Esophagus (tissue), 2 donors: ENCODE data around the gene SRGAP2. TPM values are rescaled to one million over a fixed set of nuclear protein-coding genes. Genes with fewer than 3 reads are reported as not detected.
A peak's percentile ranks its signal among the peaks of the same experiment; 100 is the strongest.
"Not testable (repeated sequence)": the region's sequence is repeated elsewhere in the genome, so short reads cannot be mapped to it uniquely, and the experiment has no call there.

Source experiments
- H3K27ac ChIP-seq, 2 donors: one replicate each; pipeline ENCODE4 v1.5.1; 2013; ENCODE audit warnings: low read depth in 2 of 2, mild to moderate bottlenecking in 2 of 2, inconsistent platforms in 1 of 2, low read length in 1 of 2, moderate library complexity in 1 of 2
- H3K27me3 ChIP-seq, 2 donors: one replicate each; pipeline ENCODE4 v1.6.1; 2013; ENCODE audit warnings: low read length in 2 of 2, control low read depth in 1 of 2, mild to moderate bottlenecking in 1 of 2; ENCODE audit not compliant: insufficient read depth in 2 of 2, control insufficient read depth in 1 of 2
- H3K36me3 ChIP-seq, 2 donors: one replicate each; pipeline ENCODE4 v1.6.1; 2013; ENCODE audit warnings: low read length in 1 of 2; ENCODE audit not compliant: control insufficient read depth in 2 of 2, insufficient read depth in 2 of 2
- H3K4me1 ChIP-seq, 2 donors: one replicate each; pipeline ENCODE4 v1.6.1; 2013; ENCODE audit warnings: low read length in 1 of 2; ENCODE audit not compliant: control insufficient read depth in 2 of 2, insufficient read depth in 2 of 2
- H3K4me3 ChIP-seq, 2 donors: one replicate each; pipeline ENCODE4 v1.5.1; 2013; ENCODE audit warnings: low read length in 2 of 2, mild to moderate bottlenecking in 2 of 2, low read depth in 1 of 2, moderate library complexity in 1 of 2
- H3K9me3 ChIP-seq, 2 donors: one replicate each; pipeline ENCODE4 v1.6.1; 2013; ENCODE audit warnings: mild to moderate bottlenecking in 2 of 2, low read depth in 1 of 2, low read length in 1 of 2, moderate library complexity in 1 of 2; ENCODE audit not compliant: control insufficient read depth in 2 of 2, insufficient read depth in 1 of 2
- WGBS, 2 donors: extraction: QIAGEN DNeasy Blood & Tissue Kit; methylation state at CpG; one replicate each; pipeline ENCODE4 v1.1.7; 2013; 5-methylcytosine and 5-hydroxymethylcytosine counted together
- polyA plus RNA-seq, 2 donors: library from polyadenylated mRNA; stranded (reverse); fragments of 200-250 nt; gene quantifications; one replicate each; pipeline ENCODE4 v1.2.3, GENCODE V29; 2013
- donor health status: healthy with polysubstance abuse.
- donor health status: Bipolar disorder and iron deficiency.

SRGAP2 gene
- polyA plus RNA-seq, 2 donors, result 6.6 to 9.7 TPM

GRCh38 chr1:206204871-206205270, 1.5 kb downstream of the SRGAP2 start:
- H3K36me3 ChIP-seq, H3K27me3 ChIP-seq, H3K4me1 ChIP-seq, H3K9me3 ChIP-seq: not testable (repeated sequence)
- peak overlapping the region; percentile 31 to 47 for H3K27ac ChIP-seq
- 0 to 1% methylated on average over 11 to 24 of the region's 25 CpGs for WGBS, 2 donors
- peak overlapping the region; percentile 42 to 55 for H3K4me3 ChIP-seq

GRCh38 chr1:206205569-206205968, 2.2 kb downstream of the SRGAP2 start:
- not testable (repeated sequence) for H3K27me3 ChIP-seq, H3K27ac ChIP-seq, H3K4me3 ChIP-seq, H3K4me1 ChIP-seq, H3K9me3 ChIP-seq, H3K36me3 ChIP-seq
- 1% methylated on average over 20 of the region's 31 CpGs; no CpG with 5 or more reads in 1 of the 2 donors for WGBS, 2 donors

GRCh38 chr1:206210802-206211201, 7.5 kb downstream of the SRGAP2 start:
- not testable (repeated sequence) for H3K4me1 ChIP-seq, H3K27ac ChIP-seq, H3K36me3 ChIP-seq, H3K27me3 ChIP-seq, H3K4me3 ChIP-seq, H3K9me3 ChIP-seq
- WGBS, 2 donors, result no CpG with 5 or more reads among the region's 1 CpG

GRCh38 chr1:206215600-206216392, 12.5 kb downstream of the SRGAP2 start:
- H3K36me3 ChIP-seq, H3K27me3 ChIP-seq, H3K4me3 ChIP-seq, H3K9me3 ChIP-seq, H3K27ac ChIP-seq, H3K4me1 ChIP-seq: not testable (repeated sequence)
- 90% methylated on average over 3 to 4 of the region's 7 CpGs for WGBS, 2 donors

GRCh38 chr1:206218285-206218684, 14.9 kb downstream of the SRGAP2 start:
- 68 to 85% methylated on average over 2 of the region's 3 CpGs for WGBS, 2 donors
- H3K36me3 ChIP-seq, H3K4me3 ChIP-seq, H3K27me3 ChIP-seq, H3K27ac ChIP-seq, H3K9me3 ChIP-seq, H3K4me1 ChIP-seq: not testable (repeated sequence)

- H3K4me3 ChIP-seq, result not testable (repeated sequence)
- WGBS, 2 donors, result no CpG with 5 or more reads among the region's 2 CpGs
Observed at GRCh38 chr1:206218765-206219164, 15.4 kb downstream of the SRGAP2 start.

GRCh38 chr1:206219514-206220331, 16.4 kb downstream of the SRGAP2 start:
- 58 to 74% methylated on average over 4 to 5 of the region's 13 CpGs for WGBS, 2 donors
- not testable (repeated sequence) for H3K36me3 ChIP-seq, H3K27ac ChIP-seq, H3K4me1 ChIP-seq, H3K4me3 ChIP-seq, H3K27me3 ChIP-seq, H3K9me3 ChIP-seq

More at GRCh38 chr1:206218765-206219164, 15.4 kb downstream of the SRGAP2 start:
- not testable (repeated sequence) for H3K9me3 ChIP-seq, H3K4me1 ChIP-seq, H3K36me3 ChIP-seq, H3K27ac ChIP-seq, H3K27me3 ChIP-seq

GRCh38 chr1:206220332-206221000, 17.1 kb downstream of the SRGAP2 start:
- H3K36me3 ChIP-seq, H3K9me3 ChIP-seq, H3K27ac ChIP-seq, H3K4me1 ChIP-seq, H3K4me3 ChIP-seq, H3K27me3 ChIP-seq: not testable (repeated sequence)
- 56 to 75% methylated on average over 4 of the region's 4 CpGs for WGBS, 2 donors

- WGBS, 2 donors, result no CpG with 5 or more reads among the region's 4 CpGs
- not testable (repeated sequence) for H3K36me3 ChIP-seq, H3K27me3 ChIP-seq, H3K9me3 ChIP-seq, H3K27ac ChIP-seq, H3K4me3 ChIP-seq, H3K4me1 ChIP-seq
Observed at GRCh38 chr1:206221585-206221984, 18.2 kb downstream of the SRGAP2 start.
